Adrenal gland (tissue), 12 donors: ENCODE results near the gene ITGB6. TPM values are rescaled to one million over a fixed set of nuclear protein-coding genes. Genes with fewer than 3 reads are reported as not detected.

Experiments used
- DNase-seq, 7 donors: peaks; one replicate each; pipeline ENCODE4 v3.0.0-alpha.2; 2019 to 2020
- H3K27ac ChIP-seq, 5 donors: fragments of 200-600 bp; sonication (generic) in 4 of 5; 1 replicate in 3 of 5; 2 replicates in 2 of 5; pipeline versions ENCODE4 v1.5.1 to v1.8.0; 2016 to 2020; ENCODE audit warnings: mild to moderate bottlenecking in 1 of 5
- H3K27me3 ChIP-seq: fragments of 200-600 bp; 2 replicates; pipeline ENCODE4 v1.8.0; 2021
- H3K36me3 ChIP-seq, 2 donors: fragments of 200-600 bp; replicated peaks in 1 of 2; 1 replicate in 1 of 2; 2 replicates in 1 of 2; pipeline versions ENCODE4 v1.5.1 to v1.8.0; 2018 to 2022
- H3K4me1 ChIP-seq, 2 donors: fragments of 200-600 bp; replicated peaks in 1 of 2; 1 replicate in 1 of 2; 2 replicates in 1 of 2; pipeline versions ENCODE4 v1.5.1 to v1.8.0; 2018 to 2021
- H3K4me3 ChIP-seq, 4 donors: fragments of 200-600 bp; sonication (generic) in 3 of 4; one replicate each; pipeline ENCODE4 v1.5.1; 2016 to 2018
- H3K9me3 ChIP-seq, 3 donors: fragments of 200-600 bp; sonication (generic) in 1 of 3; replicated peaks in 1 of 3; 1 replicate in 2 of 3; 2 replicates in 1 of 3; pipeline versions ENCODE4 v1.5.1 to v1.8.0; 2016 to 2021
- CTCF ChIP-seq, 6 experiments: fragments of 450-650 bp in 4 of 6; fragments of 200-600 bp in 2 of 6; sonication (generic) in 1 of 6; IDR thresholded peaks; 1 replicate in 5 of 6; 2 replicates in 1 of 6; pipeline versions ENCODE4 v1.5.1 to v1.8.0; 2016 to 2021; ENCODE audit warnings: antibody characterized with exemption in 6 of 6, mild to moderate bottlenecking in 2 of 6, moderate library complexity in 1 of 6
- POLR2A ChIP-seq, 2 donors: fragments of 450-650 bp; IDR thresholded peaks; one replicate each; pipeline ENCODE4 v1.6.1; 2017; ENCODE audit warnings: antibody characterized with exemption in 2 of 2, mild to moderate bottlenecking in 2 of 2, moderate library complexity in 1 of 2
- WGBS, 4 donors: extraction: QIAGEN DNeasy Blood & Tissue Kit in 2 of 4; methylation state at CpG; one replicate each; pipeline versions ENCODE4 v1.1.5 to v1.1.7; 2013 to 2017; 5-methylcytosine and 5-hydroxymethylcytosine counted together
- intact Hi-C, 2 donors: fragments of 100-400 bp; cut with DNase I; formaldehyde crosslinking; loops; one replicate each; pipeline versions ENCODE4 v1.14.1 to v1.15.0; 2022 to 2023
- polyA plus RNA-seq, 3 donors: library from polyadenylated mRNA; stranded (reverse); fragments of 200-250 nt in 2 of 3; fragments of 350-450 nt in 1 of 3; fragmentation: Illumina TruSeq in 1 of 3; extraction: RNeasy Lipid Tissue Mini Kit (QIAGEN cat#74804) in 1 of 3; gene quantifications; one replicate each; pipeline ENCODE4 v1.2.3, GENCODE V29; 2013 to 2014
- total RNA-seq, 9 donors: library from RNA; depleted of rRNA in 4 of 9; stranded (reverse); fragments of >200 nt in 4 of 9; fragments of 120-200 nt in 1 of 9; fragmentation: NEBNext Ultra II Directional in 1 of 9; extraction: Animal tissue kit (Norgen Biotek cat#: 25700) in 1 of 9; gene quantifications; one replicate each; pipeline versions ENCODE4 v1.1.0 to v1.2.4, GENCODE V29; 2013 to 2023
- donor health status: healthy with polysubstance abuse.
- donor health status: Bipolar disorder and iron deficiency.
- donor health status: DM: yes; HTN: yes; CAD: no.
- donor health status: DM: no; HTN: no; CAD: no.
- donor health status: DM: no; HTN: no; CAD: no.
- donor health status: DM: yes; HTN: yes; CAD: no.

Gene ITGB6
- total and polyA plus RNA-seq, 12 donors = 0.08 to 0.53 (median 0.18) TPM; not detected in 9

GRCh38 chr2:160132761-160133160, 67.3 kb downstream of the ITGB6 start:
- TF ChIP-seq CTCF (IDR thresholded peaks at IDR 0.05) (no peak), POLR2A (IDR thresholded peaks at IDR 0.05) (no peak)
- 85 to 91% (median 88%) methylated on average over 3 of the region's 3 CpGs for WGBS, 4 donors
- Histone ChIP-seq H3K27me3 (no peaks in the 10 kb centered on the region), H3K27ac (no peak overlapping the region), H3K9me3 (no peaks in the 10 kb centered on the region), H3K4me3 (no peak overlapping the region), H3K36me3 (no peaks in the 10 kb centered on the region), H3K4me1 (no peaks in the 10 kb centered on the region)
- intact Hi-C loops = no loop called here
- no peak for DNase-seq

- Histone ChIP-seq H3K27me3 (no peaks in the 10 kb centered on the region), H3K36me3 (no peaks in the 10 kb centered on the region), H3K4me1 (no peaks in the 10 kb centered on the region), H3K4me3 (no peak overlapping the region), H3K27ac (no peak overlapping the region), H3K9me3 (no peaks in the 10 kb centered on the region)
- intact Hi-C loops = no loop called here
- no peak for DNase-seq
- TF ChIP-seq CTCF (IDR thresholded peaks at IDR 0.05) (no peak), POLR2A (IDR thresholded peaks at IDR 0.05) (no peak)
- 76 to 88% (median 79%) methylated on average over 2 of the region's 2 CpGs for WGBS, 4 donors
Observed at GRCh38 chr2:160126756-160127155, 73.3 kb downstream of the ITGB6 start.

GRCh38 chr2:160126315-160126714, 73.8 kb downstream of the ITGB6 start:
- H3K4me1 ChIP-seq = no peaks in the 10 kb centered on the region
- whole genome bisulfite sequencing, 4 donors = 79 to 90% (median 87%) methylated on average over 12 of the region's 12 CpGs
- intact Hi-C loops = no loop called here
- no peak overlapping the region for H3K27ac ChIP-seq
- H3K27me3 ChIP-seq = no peaks in the 10 kb centered on the region
- H3K36me3 ChIP-seq = no peaks in the 10 kb centered on the region
- H3K4me3 ChIP-seq = no peak overlapping the region
- TF ChIP-seq POLR2A (IDR thresholded peaks at IDR 0.05) (no peak), CTCF (IDR thresholded peaks at IDR 0.05) (no peak)
- H3K9me3 ChIP-seq = no peaks in the 10 kb centered on the region
- DNase-seq = no peak

- Histone ChIP-seq H3K9me3 (no peaks in the 10 kb centered on the region), H3K4me1 (no peaks in the 10 kb centered on the region), H3K27ac (no peak overlapping the region), H3K36me3 (no peaks in the 10 kb centered on the region), H3K4me3 (no peak overlapping the region), H3K27me3 (no peaks in the 10 kb centered on the region)
- intact Hi-C loops = no loop called here
- DNase-seq = no peak
- 62 to 81% (median 70%) methylated on average over 6 of the region's 6 CpGs for WGBS, 4 donors
- TF ChIP-seq CTCF (IDR thresholded peaks at IDR 0.05) (no peak), POLR2A (IDR thresholded peaks at IDR 0.05) (no peak)
Observed at GRCh38 chr2:160125828-160126227, 74.2 kb downstream of the ITGB6 start.
